GM12891 (cell line): ENCODE data around the gene YTHDF1.

ENCODE experiments used
- DNase-seq: peaks from one replicate; pipeline ENCODE4 v3.0.0; 2011; ENCODE audit warnings: low spot score; ENCODE audit not compliant: insufficient read length
- FAIRE-seq: peaks from 2 replicates; lab custom pipeline; 2011; peaks lifted over from hg19 to GRCh38; lab: Jason Lieb, UNC
- PAX5 ChIP-seq: IDR thresholded peaks from 2 replicates; pipeline ENCODE4 v1.6.1; 2011; ENCODE audit warnings: low read length, moderate library complexity, mild to moderate bottlenecking; ENCODE audit not compliant: insufficient read depth, severe bottlenecking
- POLR2A ChIP-seq: IDR thresholded peaks from 2 replicates; pipeline ENCODE4 v1.6.1; 2011; ENCODE audit warnings: low read depth, low read length, control low read depth
- POLR2AphosphoS5 ChIP-seq: IDR thresholded peaks from 2 replicates; pipeline ENCODE4 v1.6.1; 2011; ENCODE audit warnings: low read depth, low read length, control low read depth
- POU2F2 ChIP-seq: IDR thresholded peaks from 2 replicates; pipeline ENCODE4 v1.6.1; 2011; ENCODE audit warnings: low read depth, mild to moderate bottlenecking, control low read depth, low read length, moderate library complexity
- SPI1 ChIP-seq: IDR thresholded peaks from 2 replicates; pipeline ENCODE4 v1.6.1; 2011; ENCODE audit warnings: low read depth, low read length, control low read depth
- TAF1 ChIP-seq: IDR thresholded peaks from 2 replicates; pipeline ENCODE4 v1.6.1; 2011; ENCODE audit warnings: low read depth, low read length, control low read depth

The YTHDF1 gene

GRCh38 chr20:63176427-63177133, 39.4 kb downstream of the YTHDF1 start:
- no peak for DNase-seq
- FAIRE-seq = no peak
- TF ChIP-seq POLR2A (no peak), PAX5 (no peak), SPI1 (no peak), TAF1 (no peak), POU2F2 (no peak), POLR2AphosphoS5 (no peak)

GRCh38 chr20:63176034-63176426, 39.9 kb downstream of the YTHDF1 start:
- TF ChIP-seq POLR2AphosphoS5 = no peak
- TF ChIP-seq POLR2A = no peak
- TF ChIP-seq PAX5 = no peak
- TF ChIP-seq TAF1 = no peak
- TF ChIP-seq POU2F2 = no peak
- no peak for TF ChIP-seq SPI1
- FAIRE-seq = no peak
- no peak for DNase-seq

- FAIRE-seq (no peak), DNase-seq (no peak)
- TF ChIP-seq POLR2A (no peak), PAX5 (no peak), SPI1 (no peak), POU2F2 (no peak)
Observed at GRCh38 chr20:63175038-63175895, 40.7 kb downstream of the YTHDF1 start.

- TF ChIP-seq TAF1 (no peak), SPI1 (no peak), POLR2AphosphoS5 (no peak), POLR2A (no peak), POU2F2 (no peak), PAX5 (no peak)
- no peak for FAIRE-seq
- DNase-seq = no peak
Observed at GRCh38 chr20:63174309-63175037, 41.5 kb downstream of the YTHDF1 start.

- DNase-seq (no peak), FAIRE-seq (no peak)
- TF ChIP-seq PAX5 = no peak
- no peak for TF ChIP-seq TAF1
Observed at GRCh38 chr20:63173552-63174191, 42.3 kb downstream of the YTHDF1 start.

- no peak for DNase-seq
Observed at GRCh38 chr20:63172726-63173125, 43.2 kb downstream of the YTHDF1 start.

GRCh38 chr20:63171991-63172390, 43.9 kb downstream of the YTHDF1 start:
- TF ChIP-seq SPI1 (no peak), POLR2AphosphoS5 (no peak), POLR2A (no peak), TAF1 (no peak), PAX5 (no peak), POU2F2 (no peak)
- no peak for DNase-seq
- no peak for FAIRE-seq

More at GRCh38 chr20:63172726-63173125, 43.2 kb downstream of the YTHDF1 start:
- FAIRE-seq = no peak
- TF ChIP-seq POU2F2 (no peak), PAX5 (no peak), POLR2A (no peak), TAF1 (no peak), SPI1 (no peak), POLR2AphosphoS5 (no peak)

- no peak for DNase-seq
- no peak for TF ChIP-seq PAX5
- no peak for TF ChIP-seq POLR2A
- no peak for TF ChIP-seq POU2F2
- TF ChIP-seq POLR2AphosphoS5 = no peak
- TF ChIP-seq TAF1 = no peak
- TF ChIP-seq SPI1 = no peak
- FAIRE-seq = no peak
Observed at GRCh38 chr20:63169681-63170080, 46.2 kb downstream of the YTHDF1 start.

- TF ChIP-seq TAF1 = no peak
- TF ChIP-seq POLR2A = no peak
- no peak for TF ChIP-seq PAX5
- TF ChIP-seq SPI1 = no peak
- TF ChIP-seq POLR2AphosphoS5 = no peak
- TF ChIP-seq POU2F2 = no peak
- FAIRE-seq (no peak), DNase-seq (no peak)
Observed at GRCh38 chr20:63168861-63169260, 47.1 kb downstream of the YTHDF1 start.
